MCF 10A (cell line): ENCODE measurements around the gene PITPNM3. TPM values are rescaled to one million over a fixed set of nuclear protein-coding genes. Genes with fewer than 3 reads are reported as not detected.

Experiments used
- BruUV-seq: library from RNA; stranded (reverse); fragments of 400-500 nt; replicated peaks from 2 replicates; lab custom pipeline; 2021; lab: Mats Ljungman, UMichigan
- CTCF ChIA-PET: fragments of 300-600 bp; sonication (Branson Sonifier 250); formaldehyde crosslinking; extraction: SDS; loops from one replicate; lab custom pipeline; 2021; ENCODE audit warnings: antibody characterized with exemption, inconsistent platforms; lab: Yijun Ruan, JAX
- POLR2A ChIA-PET: fragments of 300-600, 350-650 bp; sonication (Branson Sonifier 250); formaldehyde crosslinking; extraction: SDS; loops from one replicate; lab custom pipeline; 2020; ENCODE audit warnings: antibody characterized with exemption, inconsistent platforms; lab: Yijun Ruan, JAX
- DNase-seq: peaks from one replicate; pipeline ENCODE4 v3.0.0-alpha.2; 2018; ENCODE audit not compliant: unreplicated experiment
- H3K27ac Mint-ChIP-seq: one replicate; pipeline ENCODE4 v1.8.0; 2022; ENCODE audit warnings: mild to moderate bottlenecking, low read depth, mixed read lengths; ENCODE audit not compliant: unreplicated experiment
- H3K27me3 Mint-ChIP-seq: one replicate; pipeline ENCODE4 v1.8.0; 2022; ENCODE audit warnings: mixed read lengths; ENCODE audit not compliant: insufficient read depth, unreplicated experiment
- H3K36me3 Mint-ChIP-seq: one replicate; pipeline ENCODE4 v1.8.0; 2022; ENCODE audit warnings: mild to moderate bottlenecking, moderate library complexity, mixed read lengths; ENCODE audit not compliant: insufficient read depth, unreplicated experiment
- H3K4me1 Mint-ChIP-seq: one replicate; pipeline ENCODE4 v1.8.0; 2022; ENCODE audit warnings: mixed read lengths; ENCODE audit not compliant: insufficient read depth, unreplicated experiment
- H3K4me3 Mint-ChIP-seq: one replicate; pipeline ENCODE4 v1.8.0; 2022; ENCODE audit warnings: mild to moderate bottlenecking, moderate library complexity, mixed read lengths; ENCODE audit not compliant: unreplicated experiment
- H3K9me3 Mint-ChIP-seq: one replicate; pipeline ENCODE4 v1.8.0; 2022; ENCODE audit warnings: mixed read lengths; ENCODE audit not compliant: unreplicated experiment
- CTCF ChIP-seq: fragments of 200-600 bp; IDR thresholded peaks from one replicate; pipeline ENCODE4 v1.8.0; 2022; ENCODE audit warnings: antibody characterized with exemption, mild to moderate bottlenecking; ENCODE audit not compliant: unreplicated experiment
- intact Hi-C: fragments of 100-400 bp; cut with micrococcal nuclease; formaldehyde crosslinking; loops from 2 replicates; pipeline ENCODE4 v1.14.1; 2022
- total RNA-seq: library from RNA; stranded (reverse); gene quantifications from 2 replicates; pipeline ENCODE4 v1.2.3, GENCODE V29; 2022

The PITPNM3 gene
- total RNA-seq, 1 experiment from 2014 or later, result 22.8 TPM

DNA sequence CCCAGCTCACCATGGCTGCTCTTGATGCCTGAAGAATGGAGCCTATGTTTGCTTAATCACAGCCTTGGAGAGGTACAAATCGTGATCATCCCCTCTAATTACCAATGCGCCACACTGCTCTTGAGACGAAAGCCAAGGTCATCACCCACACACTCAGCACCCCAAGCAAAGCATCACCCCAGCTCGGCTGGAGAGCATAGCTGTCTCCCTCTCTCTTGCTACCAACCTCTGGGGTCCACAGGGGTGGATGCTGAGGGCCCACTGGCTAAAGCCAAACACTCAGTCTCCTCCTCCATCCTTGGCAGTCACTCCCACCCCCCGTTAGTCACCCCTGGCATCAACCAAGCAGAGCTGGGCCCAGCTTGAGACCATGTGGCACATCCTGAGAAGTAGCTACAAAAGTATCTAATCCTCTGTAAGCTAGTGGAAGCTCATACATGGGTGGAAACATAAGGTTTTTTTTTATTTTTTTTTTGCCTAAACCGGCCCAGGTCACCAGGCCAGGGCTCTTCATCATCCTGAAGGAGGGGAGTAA, 67.3 kb downstream of the PITPNM3 start:
- no peak overlapping the region for H3K27ac Mint-ChIP-seq
- intact Hi-C loops, result no loop called here
- no TSS peak for BruUV-seq
- no peaks in the 10 kb centered on the region for H3K9me3 Mint-ChIP-seq
- no peaks in the 10 kb centered on the region for H3K27me3 Mint-ChIP-seq
- no peak overlapping the region for H3K4me3 Mint-ChIP-seq
- no peak for TF ChIP-seq CTCF
- ChIA-PET CTCF (interaction anchor here (0.7 to 1.2 kb wide), 4 partner anchors 8 to 131 kb away, joined by 3 to 9 read pairs (median 4); no protein-coding TSS in a partner anchor), POLR2A (interaction anchor here (0.6 to 0.7 kb wide), 3 partner anchors 17 to 838 kb away, joined by 3 read pairs; no protein-coding TSS in a partner anchor)
- H3K36me3 Mint-ChIP-seq, result peaks cover 6% of the 10 kb centered on the region
- no peak for DNase-seq
- no peaks in the 10 kb centered on the region for H3K4me1 Mint-ChIP-seq

GRCh38 chr17:6488008-6488539, 68.3 kb downstream of the PITPNM3 start:
- H3K27me3 Mint-ChIP-seq, result no peaks in the 10 kb centered on the region
- H3K4me3 Mint-ChIP-seq, result no peak overlapping the region
- no peak for TF ChIP-seq CTCF
- POLR2A ChIA-PET, result no interaction called here
- no TSS peak for BruUV-seq
- no peak for DNase-seq
- H3K4me1 Mint-ChIP-seq, result no peaks in the 10 kb centered on the region
- no peaks in the 10 kb centered on the region for H3K9me3 Mint-ChIP-seq
- H3K27ac Mint-ChIP-seq, result no peak overlapping the region
- intact Hi-C loops, result no loop called here
- CTCF ChIA-PET, result interaction anchor here (1.2 kb wide), 1 partner anchor 15 kb away, joined by 9 read pairs; no protein-coding TSS in a partner anchor
- H3K36me3 Mint-ChIP-seq, result peaks cover 15% of the 10 kb centered on the region

DNA sequence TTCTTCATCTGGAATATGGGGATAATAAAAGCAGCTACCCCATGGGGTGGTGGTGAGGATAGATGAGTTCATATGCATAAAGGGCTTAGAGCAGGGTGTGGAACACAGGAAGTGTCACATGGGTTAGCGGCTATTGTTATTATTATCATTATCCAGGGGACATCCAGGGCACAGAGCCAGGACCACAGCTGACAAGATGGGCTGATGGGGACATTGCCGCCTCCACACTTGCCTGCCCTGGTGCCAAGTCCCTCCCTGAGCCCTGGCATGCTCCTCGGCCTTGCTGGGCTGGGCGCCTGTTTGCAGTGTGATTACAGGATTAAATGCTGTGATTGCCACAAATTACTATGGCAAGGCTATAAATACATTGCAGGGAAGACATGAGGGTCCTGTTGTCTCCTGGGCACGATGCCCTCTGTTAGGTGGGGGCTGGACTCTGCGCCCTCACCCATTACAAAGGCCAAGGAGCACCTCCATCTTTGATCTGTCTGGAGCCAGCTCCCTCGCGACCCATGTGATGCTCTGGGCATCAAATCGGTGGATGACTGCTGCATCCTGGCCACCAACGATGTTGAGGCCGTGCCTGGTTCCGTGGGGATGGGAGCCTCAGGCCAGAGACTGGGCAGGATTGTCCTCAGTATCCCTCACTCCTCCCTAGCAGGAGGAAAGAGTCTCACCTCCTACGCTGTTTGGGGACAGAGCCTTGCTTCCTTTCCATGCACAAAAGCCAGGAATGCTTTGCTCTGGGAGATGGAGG, 68.9 kb downstream of the PITPNM3 start:
- CTCF ChIA-PET, result interaction anchor here (0.9 to 3.7 kb wide), 2 partner anchors 14 to 161 kb away, joined by 3 to 18 read pairs; no protein-coding TSS in a partner anchor
- Mint-ChIP-seq H3K4me3 (no peak overlapping the region), H3K27me3 (no peaks in the 10 kb centered on the region), H3K27ac (no peak overlapping the region), H3K4me1 (no peaks in the 10 kb centered on the region), H3K36me3 (peaks cover 21% of the 10 kb centered on the region), H3K9me3 (no peaks in the 10 kb centered on the region)
- DNase-seq, result no peak
- intact Hi-C loops, result no loop called here
- TF ChIP-seq CTCF, result no peak
- BruUV-seq, result no TSS peak
- POLR2A ChIA-PET, result no interaction called here
